Subcutaneous adipose tissue (tissue), 4 donors: ENCODE results near the gene CTCF. TPM values are rescaled to one million over a fixed set of nuclear protein-coding genes. Genes with fewer than 3 reads are reported as not detected.

Experiments
- CTCF ChIP-seq: fragments of 450-650 bp; IDR thresholded peaks from one replicate; pipeline ENCODE4 v1.5.1; 2016; ENCODE audit warnings: low read depth, mild to moderate bottlenecking, control low read depth, antibody characterized with exemption, moderate library complexity
- total RNA-seq, 4 donors: library from RNA; depleted of rRNA; stranded (reverse); fragments of >200 nt; gene quantifications; one replicate each; pipeline ENCODE4 v1.1.0, GENCODE V29; 2016

Gene CTCF, protein sequence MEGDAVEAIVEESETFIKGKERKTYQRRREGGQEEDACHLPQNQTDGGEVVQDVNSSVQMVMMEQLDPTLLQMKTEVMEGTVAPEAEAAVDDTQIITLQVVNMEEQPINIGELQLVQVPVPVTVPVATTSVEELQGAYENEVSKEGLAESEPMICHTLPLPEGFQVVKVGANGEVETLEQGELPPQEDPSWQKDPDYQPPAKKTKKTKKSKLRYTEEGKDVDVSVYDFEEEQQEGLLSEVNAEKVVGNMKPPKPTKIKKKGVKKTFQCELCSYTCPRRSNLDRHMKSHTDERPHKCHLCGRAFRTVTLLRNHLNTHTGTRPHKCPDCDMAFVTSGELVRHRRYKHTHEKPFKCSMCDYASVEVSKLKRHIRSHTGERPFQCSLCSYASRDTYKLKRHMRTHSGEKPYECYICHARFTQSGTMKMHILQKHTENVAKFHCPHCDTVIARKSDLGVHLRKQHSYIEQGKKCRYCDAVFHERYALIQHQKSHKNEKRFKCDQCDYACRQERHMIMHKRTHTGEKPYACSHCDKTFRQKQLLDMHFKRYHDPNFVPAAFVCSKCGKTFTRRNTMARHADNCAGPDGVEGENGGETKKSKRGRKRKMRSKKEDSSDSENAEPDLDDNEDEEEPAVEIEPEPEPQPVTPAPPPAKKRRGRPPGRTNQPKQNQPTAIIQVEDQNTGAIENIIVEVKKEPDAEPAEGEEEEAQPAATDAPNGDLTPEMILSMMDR
- 10 to 100 TPM; 22.9 to 43.7 (median 29.3) TPM for total RNA-seq

GRCh38 chr16:67562526-67562917, at the start of gene CTCF:
Gene CTCF, plus strand, starts transcription at chr16:67562526. Its CDS starts 48,307 bp downstream, at chr16:67610833.
- no peak for TF ChIP-seq CTCF

- TF ChIP-seq CTCF = no peak
Measured at GRCh38 chr16:67514382-67514828, 47.9 kb upstream of the CTCF start.

DNA sequence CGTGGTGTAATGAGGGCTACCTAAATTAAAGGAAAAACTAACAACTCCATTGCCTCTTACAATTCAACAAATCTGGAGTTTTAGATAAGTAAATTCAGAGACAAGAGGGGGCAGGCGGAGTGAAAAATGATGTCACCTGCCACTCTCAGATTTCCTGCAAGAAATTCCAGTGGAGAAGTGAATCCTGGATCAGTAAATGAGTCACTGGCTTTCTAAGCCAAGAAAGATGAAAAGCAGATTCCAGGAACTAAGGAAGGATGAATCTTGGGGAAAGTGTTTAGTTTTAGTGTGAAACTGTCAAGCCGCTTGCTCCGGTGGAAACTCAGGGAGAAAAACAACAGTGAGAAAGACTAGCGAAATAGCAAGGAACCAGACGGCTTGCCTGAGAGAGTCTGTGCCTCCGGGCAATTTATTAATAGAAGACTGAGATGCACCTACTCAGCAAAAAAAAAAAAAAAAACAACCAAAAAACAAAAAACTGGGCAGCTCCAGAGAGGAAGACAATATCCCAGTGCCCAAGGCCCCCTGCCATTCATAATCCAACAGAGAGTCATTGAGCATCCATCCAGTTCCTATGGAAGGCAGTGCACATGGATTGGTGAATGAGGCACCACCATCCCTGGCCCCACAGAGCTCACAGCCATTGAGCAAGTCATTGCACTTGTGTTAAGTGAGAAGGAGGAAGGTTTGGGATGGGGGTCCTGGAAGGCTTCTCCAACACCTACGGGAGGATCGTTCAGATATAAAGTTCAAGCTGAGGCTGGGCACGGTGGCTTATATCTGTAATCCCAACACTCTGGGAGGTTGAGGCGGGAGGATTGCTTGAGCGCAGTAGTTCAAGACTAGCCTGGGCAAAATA, 45.8 kb upstream of the CTCF start:
- no peak for TF ChIP-seq CTCF

DNA sequence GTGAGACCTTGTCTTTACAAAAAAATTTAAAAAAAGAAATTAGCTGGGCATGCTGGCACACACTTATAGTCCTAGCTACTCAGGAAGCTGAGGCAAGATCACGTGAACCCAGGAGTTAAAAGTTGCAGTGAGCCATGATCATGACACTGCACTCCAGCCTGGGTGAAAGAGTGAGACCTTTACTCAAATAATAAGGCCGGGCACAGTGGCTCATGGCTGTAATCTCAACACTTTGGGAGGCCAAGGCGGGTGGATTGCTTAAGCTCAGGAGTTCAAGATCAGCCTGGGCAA, 45.2 kb upstream of the CTCF start:
- TF ChIP-seq CTCF = no peak

DNA sequence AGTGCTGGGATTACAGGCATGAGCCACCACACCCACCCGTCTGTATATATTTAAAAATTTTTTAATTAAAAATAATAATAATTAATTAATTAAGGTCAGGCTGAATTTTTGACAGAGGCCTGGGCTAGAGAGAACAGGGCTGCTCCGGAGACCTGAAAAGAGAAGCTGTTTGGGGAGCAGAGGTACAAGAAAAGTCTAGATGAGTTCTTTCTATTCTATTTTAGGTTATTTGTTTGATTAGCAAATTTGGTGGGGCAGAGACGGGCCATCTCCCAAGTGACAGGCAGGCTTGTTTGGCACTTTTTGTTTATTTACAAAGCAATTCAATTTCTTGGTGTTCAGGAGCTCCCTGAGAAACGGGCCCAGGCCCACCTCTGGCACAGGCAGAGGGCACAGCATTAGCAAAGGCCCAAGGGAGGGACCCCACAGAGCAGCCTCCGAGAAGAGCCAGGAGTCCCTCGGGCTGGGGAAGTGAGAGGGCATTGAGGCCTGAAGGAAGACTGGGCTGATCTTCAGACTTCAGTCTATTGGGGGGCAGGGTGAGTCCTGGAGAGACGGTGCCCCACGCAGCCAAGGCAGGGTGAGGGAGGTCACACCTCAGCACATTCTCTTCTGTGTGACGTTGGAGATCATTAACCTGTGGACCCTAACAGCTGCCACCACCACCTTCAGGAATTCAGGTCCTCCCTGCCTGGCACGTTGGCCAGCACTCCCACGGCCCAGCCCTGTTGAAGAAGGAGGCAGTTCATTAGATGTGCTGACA, 44.5 kb upstream of the CTCF start:
- TF ChIP-seq CTCF = no peak

- TF ChIP-seq CTCF = no peak
Measured at GRCh38 chr16:67518676-67519075, 43.6 kb upstream of the CTCF start.
